Measurements from ENCODE around the gene DCBLD2. TPM values are rescaled to one million over a fixed set of nuclear protein-coding genes. Genes with fewer than 3 reads are reported as not detected.
A peak's percentile ranks its signal among the peaks of the same experiment; 100 is the strongest.
"Not testable (repeated sequence)": the region's sequence is repeated elsewhere in the genome, so short reads cannot be mapped to it uniquely, and the experiment has no call there.

DCBLD2 gene
- total RNA-seq, 1 donor from 2014 or later = 553 TPM

GRCh38 chr3:98855806-98856400, 45.6 kb downstream of the DCBLD2 start:
- Histone ChIP-seq H3K4me3 (ENCODE audit: low read depth, low read length) (no peak overlapping the region), H3K36me3 (ENCODE audit: control insufficient read depth, insufficient read depth, low read length) (no peaks in the 10 kb centered on the region), H3K27me3 (ENCODE audit: control insufficient read depth, insufficient read depth, low read length) (no peaks in the 10 kb centered on the region)
- TF ChIP-seq CTCF (IDR thresholded peaks at IDR 0.05; ENCODE audit: insufficient read depth, low read length, poor library complexity, severe bottlenecking) = no peak
- peak; percentile 28 for DNase-seq (ENCODE audit: low read depth)

GRCh38 chr3:98848108-98848507, 53.4 kb downstream of the DCBLD2 start:
- Histone ChIP-seq H3K27me3 (ENCODE audit: control insufficient read depth, insufficient read depth, low read length) (no peaks in the 10 kb centered on the region), H3K4me3 (ENCODE audit: low read depth, low read length) (no peak overlapping the region), H3K36me3 (ENCODE audit: control insufficient read depth, insufficient read depth, low read length) (no peaks in the 10 kb centered on the region)
- TF ChIP-seq CTCF (IDR thresholded peaks at IDR 0.05; ENCODE audit: insufficient read depth, low read length, poor library complexity, severe bottlenecking) = no peak
- no peak for DNase-seq (ENCODE audit: low read depth)

- DNase-seq (ENCODE audit: low read depth) = no peak
- no peak for TF ChIP-seq CTCF (IDR thresholded peaks at IDR 0.05; ENCODE audit: insufficient read depth, low read length, poor library complexity, severe bottlenecking)
- Histone ChIP-seq H3K27me3 (ENCODE audit: control insufficient read depth, insufficient read depth, low read length) (no peaks in the 10 kb centered on the region), H3K4me3 (ENCODE audit: low read depth, low read length) (no peak overlapping the region), H3K36me3 (ENCODE audit: control insufficient read depth, insufficient read depth, low read length) (no peaks in the 10 kb centered on the region)
Observed at GRCh38 chr3:98846101-98846500, 55.4 kb downstream of the DCBLD2 start.

- DNase-seq (ENCODE audit: low read depth) = no peak
- Histone ChIP-seq H3K36me3 (ENCODE audit: control insufficient read depth, insufficient read depth, low read length) (no peaks in the 10 kb centered on the region), H3K27me3 (ENCODE audit: control insufficient read depth, insufficient read depth, low read length) (no peaks in the 10 kb centered on the region), H3K4me3 (ENCODE audit: low read depth, low read length) (no peak overlapping the region)
- no peak for TF ChIP-seq CTCF (IDR thresholded peaks at IDR 0.05; ENCODE audit: insufficient read depth, low read length, poor library complexity, severe bottlenecking)
Observed at GRCh38 chr3:98843266-98843959, 58.1 kb downstream of the DCBLD2 start.

- TF ChIP-seq CTCF (IDR thresholded peaks at IDR 0.05; ENCODE audit: insufficient read depth, low read length, poor library complexity, severe bottlenecking) = no peak
- H3K4me3 ChIP-seq (ENCODE audit: low read depth, low read length) = no peak overlapping the region
- no peaks in the 10 kb centered on the region for H3K36me3 ChIP-seq (ENCODE audit: control insufficient read depth, insufficient read depth, low read length)
- DNase-seq (ENCODE audit: low read depth) = no peak
- no peaks in the 10 kb centered on the region for H3K27me3 ChIP-seq (ENCODE audit: control insufficient read depth, insufficient read depth, low read length)
Observed at GRCh38 chr3:98839846-98840245, 61.6 kb downstream of the DCBLD2 start.

GRCh38 chr3:98831060-98831459, 70.4 kb downstream of the DCBLD2 start:
- H3K36me3 ChIP-seq (ENCODE audit: control insufficient read depth, insufficient read depth, low read length); H3K4me3 ChIP-seq (ENCODE audit: low read depth, low read length); DNase-seq (ENCODE audit: low read depth); H3K27me3 ChIP-seq (ENCODE audit: control insufficient read depth, insufficient read depth, low read length): not testable (repeated sequence)

All from kidney epithelial cell (primary cell).